Gastrocnemius medialis (tissue), 4 donors: ENCODE data around the gene AHDC1. TPM values are rescaled to one million over a fixed set of nuclear protein-coding genes. Genes with fewer than 3 reads are reported as not detected.

ENCODE experiments used
- ATAC-seq, 2 donors: fragments of 150-250 bp; one replicate each; pipeline ENCODE4 v1.9.1; 2016
- DNase-seq, 2 donors: peaks; one replicate each; pipeline ENCODE4 v3.0.0-alpha.2; 2019
- H3K27ac ChIP-seq, 4 donors: fragments of 200-600 bp; sonication (generic); 1 replicate in 1 of 4; 2 replicates in 3 of 4; pipeline ENCODE4 v1.5.1; 2016 to 2018; ENCODE audit warnings: mild to moderate bottlenecking in 2 of 4, moderate library complexity in 1 of 4
- H3K27me3 ChIP-seq, 3 donors: fragments of 200-600 bp; sonication (generic) in 2 of 3; 1 replicate in 1 of 3; 2 replicates in 2 of 3; pipeline versions ENCODE4 v1.5.1 to v1.6.0; 2016 to 2019; ENCODE audit warnings: mild to moderate bottlenecking in 1 of 3, moderate library complexity in 1 of 3
- H3K36me3 ChIP-seq, 2 donors: fragments of 200-600 bp; sonication (generic) in 1 of 2; one replicate each; pipeline ENCODE4 v1.5.1; 2017 to 2018
- H3K4me1 ChIP-seq, 2 donors: fragments of 200-600 bp; sonication (generic) in 1 of 2; one replicate each; pipeline ENCODE4 v1.5.1; 2016 to 2017; ENCODE audit warnings: mild to moderate bottlenecking in 2 of 2
- H3K4me3 ChIP-seq, 4 donors: fragments of 200-600 bp; sonication (generic) in 3 of 4; 1 replicate in 1 of 4; 2 replicates in 3 of 4; pipeline ENCODE4 v1.5.1; 2016 to 2019; ENCODE audit warnings: mild to moderate bottlenecking in 2 of 4
- H3K9me3 ChIP-seq, 3 donors: fragments of 200-600 bp; sonication (generic) in 2 of 3; 1 replicate in 1 of 3; 2 replicates in 2 of 3; pipeline ENCODE4 v1.5.1; 2016 to 2019
- POLR2A ChIP-seq, 2 donors: fragments of 450-650 bp; IDR thresholded peaks; one replicate each; pipeline ENCODE4 v1.6.1; 2017; ENCODE audit warnings: antibody characterized with exemption in 2 of 2, mild to moderate bottlenecking in 2 of 2, moderate library complexity in 2 of 2
- in situ Hi-C, 4 donors: fragments of 200-750 bp; cut with MboI; loops; one replicate each; pipeline versions ENCODE4 v1.15.0 to v1.8.0; 2017; ENCODE audit warnings: low sequenced_read_pairs in 4 of 4
- intact Hi-C: fragments of 100-400 bp; cut with DNase I; formaldehyde crosslinking; loops from one replicate; pipeline ENCODE4 v1.15.1; 2023; ENCODE audit warnings: low total_unique reads
- total RNA-seq, 4 donors: library from RNA; depleted of rRNA; stranded (reverse); fragments of >200 nt; gene quantifications; one replicate each; pipeline versions ENCODE4 v1.1.0 to v1.2.3, GENCODE V29; 2016
- TF ChIP-seq, protein P1 (sequence below), 5 experiments: fragments of 450-650 bp in 3 of 5; fragments of 200-600 bp in 2 of 5; sonication (generic) in 2 of 5; IDR thresholded peaks in 4 of 5; conservative IDR thresholded peaks in 1 of 5; 1 replicate in 4 of 5; 2 replicates in 1 of 5; pipeline ENCODE4 v1.5.1; 2016 to 2019; ENCODE audit warnings: antibody characterized with exemption in 5 of 5, mild to moderate bottlenecking in 3 of 5, moderate library complexity in 3 of 5

The AHDC1 gene
- total RNA-seq, 4 donors from 2014 or later = 22.2 to 57.9 (median 35.2) TPM

DNA sequence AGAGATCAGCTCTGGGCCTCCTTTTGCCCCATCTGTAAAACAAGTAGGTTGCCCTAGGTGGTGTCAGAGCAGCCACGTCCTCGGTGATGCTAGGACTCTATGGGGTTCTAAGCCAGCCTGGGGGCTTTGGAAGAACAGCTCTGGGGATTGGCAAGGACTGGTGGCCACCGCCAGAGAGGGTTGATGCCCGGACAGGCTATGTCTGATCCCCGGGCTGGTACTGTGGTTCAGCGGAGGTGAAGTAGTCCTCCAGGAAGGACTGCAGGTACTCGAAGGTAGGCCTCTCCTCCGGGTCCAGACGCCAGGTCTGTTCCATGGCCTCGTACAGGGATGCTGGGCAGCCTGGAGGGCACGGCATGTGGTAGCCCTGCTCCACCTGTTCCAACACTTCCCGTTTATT lies 8.8 kb upstream of the AHDC1 start:
- no peaks in the 10 kb centered on the region for H3K9me3 ChIP-seq
- no peaks in the 10 kb centered on the region for H3K36me3 ChIP-seq
- H3K4me1 ChIP-seq = peaks cover 0 to 3% of the 10 kb centered on the region in 2 donors
- H3K27ac ChIP-seq = no peak overlapping the region
- H3K27me3 ChIP-seq = no peaks in the 10 kb centered on the region
- no peak overlapping the region for H3K4me3 ChIP-seq
- TF ChIP-seq, protein P1, sequence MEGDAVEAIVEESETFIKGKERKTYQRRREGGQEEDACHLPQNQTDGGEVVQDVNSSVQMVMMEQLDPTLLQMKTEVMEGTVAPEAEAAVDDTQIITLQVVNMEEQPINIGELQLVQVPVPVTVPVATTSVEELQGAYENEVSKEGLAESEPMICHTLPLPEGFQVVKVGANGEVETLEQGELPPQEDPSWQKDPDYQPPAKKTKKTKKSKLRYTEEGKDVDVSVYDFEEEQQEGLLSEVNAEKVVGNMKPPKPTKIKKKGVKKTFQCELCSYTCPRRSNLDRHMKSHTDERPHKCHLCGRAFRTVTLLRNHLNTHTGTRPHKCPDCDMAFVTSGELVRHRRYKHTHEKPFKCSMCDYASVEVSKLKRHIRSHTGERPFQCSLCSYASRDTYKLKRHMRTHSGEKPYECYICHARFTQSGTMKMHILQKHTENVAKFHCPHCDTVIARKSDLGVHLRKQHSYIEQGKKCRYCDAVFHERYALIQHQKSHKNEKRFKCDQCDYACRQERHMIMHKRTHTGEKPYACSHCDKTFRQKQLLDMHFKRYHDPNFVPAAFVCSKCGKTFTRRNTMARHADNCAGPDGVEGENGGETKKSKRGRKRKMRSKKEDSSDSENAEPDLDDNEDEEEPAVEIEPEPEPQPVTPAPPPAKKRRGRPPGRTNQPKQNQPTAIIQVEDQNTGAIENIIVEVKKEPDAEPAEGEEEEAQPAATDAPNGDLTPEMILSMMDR (IDR thresholded peaks at IDR 0.05 in 4 of 5, conservative IDR thresholded peaks at IDR 0.05 in 1 of 5) = no peak
- TF ChIP-seq POLR2A (IDR thresholded peaks at IDR 0.05) = no peak
- no peak for DNase-seq
- in situ Hi-C loops (loop anchor here in 1 of 4 donors (5.0 kb wide), 1 partner anchor 50 kb away; no protein-coding TSS in a partner anchor), intact Hi-C loops (no loop called here)
- no peak for ATAC-seq

DNA sequence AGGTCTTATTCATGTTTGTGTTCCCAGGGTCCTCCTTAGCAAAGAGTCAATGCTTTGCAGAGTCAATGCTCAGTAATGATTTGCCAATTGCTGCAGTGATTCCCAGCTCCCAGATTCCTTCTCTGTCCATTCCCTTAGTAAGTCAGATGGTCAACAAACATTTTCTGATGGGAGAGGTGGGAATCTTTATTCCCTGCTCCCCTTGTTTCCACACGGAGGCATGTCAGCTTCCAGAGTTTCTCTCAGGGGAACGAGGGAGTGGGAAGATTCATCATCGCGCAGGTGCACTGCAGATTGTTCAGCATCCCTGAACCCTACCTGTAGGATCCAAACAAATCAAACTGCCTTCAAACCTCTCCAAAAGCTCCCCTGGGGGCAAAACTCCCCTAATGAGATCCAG lies 7.5 kb upstream of the AHDC1 start:
- in situ Hi-C loops = loop anchor here in 1 of 4 donors (5.0 kb wide), 1 partner anchor 51 kb away; no protein-coding TSS in a partner anchor
- Histone ChIP-seq H3K27ac (no peak overlapping the region), H3K36me3 (no peaks in the 10 kb centered on the region), H3K4me3 (no peak overlapping the region), H3K27me3 (no peaks in the 10 kb centered on the region), H3K9me3 (no peaks in the 10 kb centered on the region), H3K4me1 (peaks cover 0 to 3% of the 10 kb centered on the region in 2 donors)
- DNase-seq (no peak), ATAC-seq (no peak)
- intact Hi-C loops = no loop called here
- TF ChIP-seq, protein P1 (IDR thresholded peaks at IDR 0.05 in 4 of 5, conservative IDR thresholded peaks at IDR 0.05 in 1 of 5) = no peak
- no peak for TF ChIP-seq POLR2A (IDR thresholded peaks at IDR 0.05)

DNA sequence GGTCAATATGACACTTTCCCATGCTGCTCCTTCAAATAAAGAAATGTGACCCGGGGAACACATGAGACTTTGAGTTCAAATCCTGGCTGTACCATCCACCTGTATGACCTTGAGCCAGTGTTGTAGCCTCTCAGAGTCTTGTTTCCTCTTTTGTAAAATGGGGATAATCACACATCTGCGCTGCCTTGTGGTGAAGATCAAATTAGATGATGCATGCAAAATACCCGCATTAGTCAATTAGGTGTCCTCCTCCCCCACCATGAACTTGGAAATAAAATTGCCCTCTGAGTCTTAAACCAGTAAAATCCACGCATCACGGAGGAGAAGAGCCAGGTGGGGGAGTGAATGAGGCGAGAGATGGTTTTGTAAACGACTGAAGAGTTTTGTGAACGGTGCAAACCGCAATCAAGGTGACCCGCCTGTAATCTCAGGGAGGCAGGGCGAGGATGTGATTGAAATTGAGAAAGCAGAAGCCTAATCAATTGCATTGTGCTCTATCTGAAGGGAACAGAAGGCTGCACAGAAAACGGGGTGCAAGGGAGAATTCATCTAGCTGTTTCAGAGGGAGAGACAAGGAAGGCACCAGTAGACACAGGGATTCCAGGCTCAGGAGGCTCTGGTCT lies 5.8 kb upstream of the AHDC1 start:
- no peak for ATAC-seq
- Histone ChIP-seq H3K36me3 (no peaks in the 10 kb centered on the region), H3K4me1 (peaks cover 3 to 7% of the 10 kb centered on the region in 2 donors), H3K27ac (peak overlapping the region in 1 of 4 donors; percentile 13), H3K9me3 (no peaks in the 10 kb centered on the region), H3K4me3 (no peak overlapping the region), H3K27me3 (no peaks in the 10 kb centered on the region)
- in situ Hi-C loops = loop anchor here (5.0 to 10.0 kb wide), 8 partner anchors 52 to 215 kb away; partner anchors contain the start of gene GPR3 (in 2 of the 4)
- TF ChIP-seq, protein P1 (IDR thresholded peaks at IDR 0.05 in 4 of 5, conservative IDR thresholded peaks at IDR 0.05 in 1 of 5) = no peak
- no peak for TF ChIP-seq POLR2A (IDR thresholded peaks at IDR 0.05)
- intact Hi-C loops = loop anchor here (5.0 to 10.0 kb wide), 3 partner anchors 192 to 312 kb away; partner anchors contain the start of gene TMEM222
- DNase-seq = no peak

DNA sequence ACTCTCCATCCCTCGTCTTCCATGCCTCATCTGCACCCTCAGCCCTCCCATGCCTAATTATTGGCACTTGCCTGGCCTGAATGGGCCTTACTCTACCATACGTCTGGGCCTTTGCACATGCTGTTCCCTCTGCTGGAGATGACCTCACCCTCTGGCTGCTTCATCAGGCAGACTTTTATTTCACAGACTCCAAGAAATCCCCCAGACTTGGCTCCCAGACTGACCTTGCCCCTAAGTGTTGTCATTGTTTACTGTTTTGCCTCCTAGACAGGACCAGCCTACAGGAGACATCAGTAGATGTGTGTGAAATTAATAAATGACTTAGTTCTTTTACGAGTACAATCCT lies 5.2 kb upstream of the AHDC1 start:
- Histone ChIP-seq H3K36me3 (no peaks in the 10 kb centered on the region), H3K27ac (peak overlapping the region in 1 of 4 donors; percentile 13), H3K4me1 (peaks cover 3 to 7% of the 10 kb centered on the region in 2 donors), H3K27me3 (no peaks in the 10 kb centered on the region), H3K9me3 (no peaks in the 10 kb centered on the region), H3K4me3 (no peak overlapping the region)
- TF ChIP-seq POLR2A (IDR thresholded peaks at IDR 0.05) = no peak
- TF ChIP-seq, protein P1 (IDR thresholded peaks at IDR 0.05 in 4 of 5, conservative IDR thresholded peaks at IDR 0.05 in 1 of 5) = no peak
- intact Hi-C loops = loop anchor here (5.0 to 10.0 kb wide), 3 partner anchors 192 to 312 kb away; partner anchors contain the start of gene TMEM222
- in situ Hi-C loops = loop anchor here (5.0 to 10.0 kb wide), 8 partner anchors 52 to 214 kb away; partner anchors contain the start of gene GPR3 (in 2 of the 4)
- DNase-seq (no peak), ATAC-seq (no peak)
